ENCODE data around the gene GRM7. TPM values are rescaled to one million over a fixed set of nuclear protein-coding genes. Genes with fewer than 3 reads are reported as not detected.

GRM7 gene
- total and polyA plus RNA-seq, 2 donors: 0.14 to 1.7 TPM

- H3K4me1 ChIP-seq (ENCODE audit: control insufficient read depth in 2 of 2, insufficient read depth in 2 of 2, low read length in 2 of 2): no peaks in the 10 kb centered on the region
- no peak overlapping the region for H3K4me3 ChIP-seq (ENCODE audit: low read length in 2 of 2)
- DNase-seq (ENCODE audit: low read depth in 6 of 9, low spot score in 9 of 9): no peak
- H3K27ac ChIP-seq (ENCODE audit: low read depth in 1 of 2, low read length in 1 of 2): no peak overlapping the region
- no peaks in the 10 kb centered on the region for H3K36me3 ChIP-seq (ENCODE audit: control insufficient read depth in 2 of 2, insufficient read depth in 2 of 2, low read length in 1 of 2)
- WGBS: 93% methylated on average over 4 of the region's 4 CpGs
- H3K27me3 ChIP-seq (ENCODE audit: control insufficient read depth in 2 of 2, insufficient read depth in 1 of 2, low read length in 1 of 2): no peaks in the 10 kb centered on the region
- H3K9me3 ChIP-seq (ENCODE audit: control insufficient read depth in 2 of 2, insufficient read depth in 1 of 2, low read length in 1 of 2): no peaks in the 10 kb centered on the region
Observed at GRCh38 chr3:7280318-7280717, 419.4 kb downstream of the GRM7 start.

- H3K27ac ChIP-seq (ENCODE audit: low read depth in 1 of 2, low read length in 1 of 2): no peak overlapping the region
- H3K9me3 ChIP-seq (ENCODE audit: control insufficient read depth in 2 of 2, insufficient read depth in 1 of 2, low read length in 1 of 2): no peaks in the 10 kb centered on the region
- no peak for DNase-seq (ENCODE audit: low read depth in 6 of 9, low spot score in 9 of 9)
- no peak overlapping the region for H3K4me3 ChIP-seq (ENCODE audit: low read length in 2 of 2)
- H3K27me3 ChIP-seq (ENCODE audit: control insufficient read depth in 2 of 2, insufficient read depth in 1 of 2, low read length in 1 of 2): no peaks in the 10 kb centered on the region
- WGBS: 92% methylated on average over 4 of the region's 4 CpGs
- H3K4me1 ChIP-seq (ENCODE audit: control insufficient read depth in 2 of 2, insufficient read depth in 2 of 2, low read length in 2 of 2): no peaks in the 10 kb centered on the region
- no peaks in the 10 kb centered on the region for H3K36me3 ChIP-seq (ENCODE audit: control insufficient read depth in 2 of 2, insufficient read depth in 2 of 2, low read length in 1 of 2)
Observed at GRCh38 chr3:7282988-7283387, 422.1 kb downstream of the GRM7 start.

GRCh38 chr3:7285505-7285904 is 424.6 kb downstream of the GRM7 start:
- WGBS: 57% methylated on average over 3 of the region's 3 CpGs
- no peaks in the 10 kb centered on the region for H3K36me3 ChIP-seq (ENCODE audit: control insufficient read depth in 2 of 2, insufficient read depth in 2 of 2, low read length in 1 of 2)
- H3K4me3 ChIP-seq (ENCODE audit: low read length in 2 of 2): no peak overlapping the region
- no peaks in the 10 kb centered on the region for H3K4me1 ChIP-seq (ENCODE audit: control insufficient read depth in 2 of 2, insufficient read depth in 2 of 2, low read length in 2 of 2)
- no peaks in the 10 kb centered on the region for H3K9me3 ChIP-seq (ENCODE audit: control insufficient read depth in 2 of 2, insufficient read depth in 1 of 2, low read length in 1 of 2)
- no peaks in the 10 kb centered on the region for H3K27me3 ChIP-seq (ENCODE audit: control insufficient read depth in 2 of 2, insufficient read depth in 1 of 2, low read length in 1 of 2)
- no peak overlapping the region for H3K27ac ChIP-seq (ENCODE audit: low read depth in 1 of 2, low read length in 1 of 2)
- DNase-seq (ENCODE audit: low read depth in 6 of 9, low spot score in 9 of 9): peak in 1 of 9 donors; percentile 16

GRCh38 chr3:7288133-7288532 is 427.2 kb downstream of the GRM7 start:
- WGBS: 91% methylated on average over 3 of the region's 3 CpGs
- Histone ChIP-seq H3K9me3 (ENCODE audit: control insufficient read depth in 2 of 2, insufficient read depth in 1 of 2, low read length in 1 of 2) (no peaks in the 10 kb centered on the region), H3K27ac (ENCODE audit: low read depth in 1 of 2, low read length in 1 of 2) (no peak overlapping the region), H3K4me1 (ENCODE audit: control insufficient read depth in 2 of 2, insufficient read depth in 2 of 2, low read length in 2 of 2) (no peaks in the 10 kb centered on the region), H3K36me3 (ENCODE audit: control insufficient read depth in 2 of 2, insufficient read depth in 2 of 2, low read length in 1 of 2) (no peaks in the 10 kb centered on the region), H3K27me3 (ENCODE audit: control insufficient read depth in 2 of 2, insufficient read depth in 1 of 2, low read length in 1 of 2) (no peaks in the 10 kb centered on the region), H3K4me3 (ENCODE audit: low read length in 2 of 2) (no peak overlapping the region)
- DNase-seq (ENCODE audit: low read depth in 6 of 9, low spot score in 9 of 9): no peak

- DNase-seq (ENCODE audit: low read depth in 6 of 9, low spot score in 9 of 9): no peak
- WGBS: 96% methylated on average over 1 of the region's 1 CpG
- no peaks in the 10 kb centered on the region for H3K36me3 ChIP-seq (ENCODE audit: control insufficient read depth in 2 of 2, insufficient read depth in 2 of 2, low read length in 1 of 2)
- no peaks in the 10 kb centered on the region for H3K9me3 ChIP-seq (ENCODE audit: control insufficient read depth in 2 of 2, insufficient read depth in 1 of 2, low read length in 1 of 2)
- no peak overlapping the region for H3K27ac ChIP-seq (ENCODE audit: low read depth in 1 of 2, low read length in 1 of 2)
- H3K4me3 ChIP-seq (ENCODE audit: low read length in 2 of 2): no peak overlapping the region
- H3K27me3 ChIP-seq (ENCODE audit: control insufficient read depth in 2 of 2, insufficient read depth in 1 of 2, low read length in 1 of 2): no peaks in the 10 kb centered on the region
- H3K4me1 ChIP-seq (ENCODE audit: control insufficient read depth in 2 of 2, insufficient read depth in 2 of 2, low read length in 2 of 2): no peaks in the 10 kb centered on the region
Observed at GRCh38 chr3:7289121-7289520, 428.2 kb downstream of the GRM7 start.

GRCh38 chr3:7290077-7290825 is 429.3 kb downstream of the GRM7 start:
- 6% methylated on average over 1 of the region's 1 CpG for WGBS
- no peak for DNase-seq (ENCODE audit: low read depth in 6 of 9, low spot score in 9 of 9)

DNA sequence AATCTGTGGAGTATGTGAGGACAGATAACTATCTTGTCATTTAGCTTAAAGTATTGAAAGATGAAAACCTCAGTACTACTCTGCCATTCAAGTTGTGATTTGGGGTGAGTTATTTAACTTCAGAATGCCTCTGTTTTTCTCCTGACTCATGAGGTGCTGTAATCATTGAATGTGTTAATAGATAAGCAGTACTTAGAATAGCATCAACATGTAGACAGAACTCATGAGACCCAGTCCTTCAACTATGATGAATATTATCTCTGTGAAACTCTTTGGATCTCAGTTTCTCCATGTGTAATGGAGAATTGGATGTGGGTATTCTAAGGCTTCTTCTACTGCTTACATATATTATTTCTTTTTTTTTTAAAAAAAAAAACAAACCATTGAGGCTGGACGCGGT is 431.4 kb downstream of the GRM7 start:
- no peaks in the 10 kb centered on the region for H3K27me3 ChIP-seq (ENCODE audit: control insufficient read depth in 2 of 2, insufficient read depth in 1 of 2, low read length in 1 of 2)
- WGBS: 98% methylated on average over 2 of the region's 2 CpGs
- no peak overlapping the region for H3K4me3 ChIP-seq (ENCODE audit: low read length in 2 of 2)
- H3K27ac ChIP-seq (ENCODE audit: low read depth in 1 of 2, low read length in 1 of 2): no peak overlapping the region
- no peaks in the 10 kb centered on the region for H3K9me3 ChIP-seq (ENCODE audit: control insufficient read depth in 2 of 2, insufficient read depth in 1 of 2, low read length in 1 of 2)
- no peaks in the 10 kb centered on the region for H3K4me1 ChIP-seq (ENCODE audit: control insufficient read depth in 2 of 2, insufficient read depth in 2 of 2, low read length in 2 of 2)
- no peak for DNase-seq (ENCODE audit: low read depth in 6 of 9, low spot score in 9 of 9)
- H3K36me3 ChIP-seq (ENCODE audit: control insufficient read depth in 2 of 2, insufficient read depth in 2 of 2, low read length in 1 of 2): no peaks in the 10 kb centered on the region

More at GRCh38 chr3:7290077-7290825, 429.3 kb downstream of the GRM7 start:
- Histone ChIP-seq H3K27me3 (ENCODE audit: control insufficient read depth in 2 of 2, insufficient read depth in 1 of 2, low read length in 1 of 2) (no peaks in the 10 kb centered on the region), H3K36me3 (ENCODE audit: control insufficient read depth in 2 of 2, insufficient read depth in 2 of 2, low read length in 1 of 2) (no peaks in the 10 kb centered on the region), H3K9me3 (ENCODE audit: control insufficient read depth in 2 of 2, insufficient read depth in 1 of 2, low read length in 1 of 2) (no peaks in the 10 kb centered on the region), H3K27ac (ENCODE audit: low read depth in 1 of 2, low read length in 1 of 2) (no peak overlapping the region), H3K4me3 (ENCODE audit: low read length in 2 of 2) (no peak overlapping the region), H3K4me1 (ENCODE audit: control insufficient read depth in 2 of 2, insufficient read depth in 2 of 2, low read length in 2 of 2) (no peaks in the 10 kb centered on the region)

GRCh38 chr3:7293286-7293685 is 432.4 kb downstream of the GRM7 start:
- no peaks in the 10 kb centered on the region for H3K27me3 ChIP-seq (ENCODE audit: control insufficient read depth in 2 of 2, insufficient read depth in 1 of 2, low read length in 1 of 2)
- WGBS: 96% methylated on average over 7 of the region's 7 CpGs
- no peaks in the 10 kb centered on the region for H3K36me3 ChIP-seq (ENCODE audit: control insufficient read depth in 2 of 2, insufficient read depth in 2 of 2, low read length in 1 of 2)
- no peak overlapping the region for H3K4me3 ChIP-seq (ENCODE audit: low read length in 2 of 2)
- no peak for DNase-seq (ENCODE audit: low read depth in 6 of 9, low spot score in 9 of 9)
- no peaks in the 10 kb centered on the region for H3K4me1 ChIP-seq (ENCODE audit: control insufficient read depth in 2 of 2, insufficient read depth in 2 of 2, low read length in 2 of 2)
- no peaks in the 10 kb centered on the region for H3K9me3 ChIP-seq (ENCODE audit: control insufficient read depth in 2 of 2, insufficient read depth in 1 of 2, low read length in 1 of 2)
- no peak overlapping the region for H3K27ac ChIP-seq (ENCODE audit: low read depth in 1 of 2, low read length in 1 of 2)

DNA sequence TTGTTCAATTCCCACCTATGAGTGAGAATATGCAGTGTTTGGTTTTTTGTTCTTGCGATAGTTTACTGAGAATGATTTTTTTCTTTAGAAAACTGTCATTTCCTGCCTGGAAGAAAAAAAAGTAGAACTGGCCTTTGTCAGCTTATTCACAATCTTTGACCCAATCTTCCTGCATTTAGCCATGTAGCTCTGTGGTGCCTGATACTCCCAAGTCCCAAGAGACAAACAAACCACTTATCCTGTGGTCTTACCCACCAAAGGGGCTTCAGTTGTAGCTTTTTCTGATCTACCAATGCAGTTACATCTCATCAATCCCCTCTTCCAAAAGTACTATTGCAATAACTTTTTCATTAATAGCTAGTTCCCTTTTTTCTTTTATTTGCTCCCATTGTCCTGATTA is 444.6 kb downstream of the GRM7 start:
- Histone ChIP-seq H3K27ac (ENCODE audit: low read depth in 1 of 2, low read length in 1 of 2) (no peak overlapping the region), H3K36me3 (ENCODE audit: control insufficient read depth in 2 of 2, insufficient read depth in 2 of 2, low read length in 1 of 2) (no peaks in the 10 kb centered on the region), H3K4me3 (ENCODE audit: low read length in 2 of 2) (no peak overlapping the region), H3K9me3 (ENCODE audit: control insufficient read depth in 2 of 2, insufficient read depth in 1 of 2, low read length in 1 of 2) (no peaks in the 10 kb centered on the region), H3K27me3 (ENCODE audit: control insufficient read depth in 2 of 2, insufficient read depth in 1 of 2, low read length in 1 of 2) (no peaks in the 10 kb centered on the region), H3K4me1 (ENCODE audit: control insufficient read depth in 2 of 2, insufficient read depth in 2 of 2, low read length in 2 of 2) (no peaks in the 10 kb centered on the region)
- no peak for DNase-seq (ENCODE audit: low read depth in 6 of 9, low spot score in 9 of 9)
- WGBS: 46% methylated on average over 1 of the region's 1 CpG

Data from thymus (tissue), 11 donors.